Loucy (cell line): ENCODE results near the gene PAX7.

Experiments
- H2AFZ ChIP-seq: fragments of 200-600 bp; sonication (generic); 2 replicates; pipeline ENCODE4 v1.6.0; 2016; ENCODE audit warnings: antibody characterized with exemption, mild to moderate bottlenecking, low read length, moderate library complexity
- H3F3A ChIP-seq: fragments of 200-600 bp; 2 replicates; pipeline ENCODE4 v1.6.0; 2016; ENCODE audit warnings: antibody characterized with exemption, low read depth, mild to moderate bottlenecking
- H3K27me3 ChIP-seq: fragments of 200-600 bp; sonication (generic); 2 replicates; pipeline ENCODE4 v1.6.1; 2014; ENCODE audit warnings: low read length, mild to moderate bottlenecking; ENCODE audit not compliant: insufficient read depth, poor library complexity, severe bottlenecking
- H3K36me3 ChIP-seq: fragments of 200-600 bp; sonication (generic); 2 replicates; pipeline ENCODE4 v1.6.1; 2016; ENCODE audit warnings: low read length; ENCODE audit not compliant: insufficient read depth
- H3K4me1 ChIP-seq: fragments of 200-600 bp; sonication (generic); 2 replicates; pipeline ENCODE4 v1.5.1; 2014; ENCODE audit warnings: low read length, mild to moderate bottlenecking; ENCODE audit not compliant: insufficient read depth, poor library complexity, severe bottlenecking
- H3K4me2 ChIP-seq: fragments of 200-600 bp; sonication (generic); 2 replicates; pipeline ENCODE4 v1.6.0; 2014; ENCODE audit warnings: antibody characterized with exemption, low read length, low read depth, mild to moderate bottlenecking; ENCODE audit not compliant: poor library complexity, severe bottlenecking
- H3K4me3 ChIP-seq: fragments of 200-600 bp; sonication (generic); 2 replicates; pipeline ENCODE4 v1.5.1; 2014; ENCODE audit warnings: low read length, mild to moderate bottlenecking, mixed read lengths; ENCODE audit not compliant: poor library complexity, severe bottlenecking
- H3K79me2 ChIP-seq: fragments of 200-600 bp; sonication (generic); 2 replicates; pipeline ENCODE4 v1.6.1; 2014; ENCODE audit warnings: low read length; ENCODE audit not compliant: insufficient read depth
- H3K9ac ChIP-seq: fragments of 200-600 bp; sonication (generic); 2 replicates; pipeline ENCODE4 v1.6.0; 2014; ENCODE audit warnings: mild to moderate bottlenecking, low read depth, low read length, moderate library complexity; ENCODE audit not compliant: poor library complexity, severe bottlenecking
- H3K9me2 ChIP-seq: fragments of 200-600 bp; sonication (generic); replicated peaks from 2 replicates; pipeline ENCODE4 v1.6.1; 2016; ENCODE audit warnings: low read depth, low read length, mixed read lengths
- H3K9me3 ChIP-seq: fragments of 200-600 bp; sonication (generic); 2 replicates; pipeline ENCODE4 v1.6.1; 2014; ENCODE audit warnings: mild to moderate bottlenecking, antibody characterized with exemption, low read length, low read depth; ENCODE audit not compliant: insufficient read depth
- H4K20me1 ChIP-seq: fragments of 200-600 bp; sonication (generic); 2 replicates; pipeline ENCODE4 v1.6.0; 2014; ENCODE audit warnings: antibody characterized with exemption, low read length, mild to moderate bottlenecking; ENCODE audit not compliant: insufficient read depth, poor library complexity, severe bottlenecking
- EZH2phosphoT487 ChIP-seq: fragments of 200-600 bp; IDR thresholded peaks from 2 replicates; pipeline ENCODE4 v1.6.1; 2018; ENCODE audit warnings: antibody characterized with exemption, mild to moderate bottlenecking, moderate library complexity, borderline replicate concordance
- TF ChIP-seq, protein P1 (sequence below): fragments of 200-600 bp; sonication (generic); conservative IDR thresholded peaks from 2 replicates; pipeline ENCODE4 v1.5.1; 2014; ENCODE audit warnings: mild to moderate bottlenecking, antibody characterized with exemption, low read length

The PAX7 gene

DNA sequence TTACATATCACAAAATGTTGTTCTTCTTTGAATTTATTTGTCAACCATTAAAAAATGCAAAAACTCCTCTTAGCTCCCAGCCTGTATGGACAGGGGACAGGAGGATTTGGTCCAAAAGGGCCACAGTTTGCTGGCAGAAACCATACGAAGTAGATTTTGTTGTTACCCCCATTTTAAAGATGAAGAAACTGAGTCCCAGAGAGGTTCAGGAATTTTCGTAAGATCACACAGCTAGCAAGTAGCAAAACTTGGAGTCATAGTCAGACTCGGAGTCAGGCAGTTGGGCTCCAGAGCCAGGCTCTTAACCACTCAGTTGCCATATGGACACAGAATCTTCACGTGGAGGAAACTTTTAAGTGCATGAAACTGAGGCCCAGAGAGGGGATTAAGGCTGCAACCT, 137.4 kb downstream of the PAX7 start:
- no peak overlapping the region for H3K4me2 ChIP-seq
- H3K9me3 ChIP-seq: no peaks in the 10 kb centered on the region
- H3F3A ChIP-seq: no peaks in the 10 kb centered on the region
- no peak for TF ChIP-seq EZH2phosphoT487
- TF ChIP-seq, protein P1, sequence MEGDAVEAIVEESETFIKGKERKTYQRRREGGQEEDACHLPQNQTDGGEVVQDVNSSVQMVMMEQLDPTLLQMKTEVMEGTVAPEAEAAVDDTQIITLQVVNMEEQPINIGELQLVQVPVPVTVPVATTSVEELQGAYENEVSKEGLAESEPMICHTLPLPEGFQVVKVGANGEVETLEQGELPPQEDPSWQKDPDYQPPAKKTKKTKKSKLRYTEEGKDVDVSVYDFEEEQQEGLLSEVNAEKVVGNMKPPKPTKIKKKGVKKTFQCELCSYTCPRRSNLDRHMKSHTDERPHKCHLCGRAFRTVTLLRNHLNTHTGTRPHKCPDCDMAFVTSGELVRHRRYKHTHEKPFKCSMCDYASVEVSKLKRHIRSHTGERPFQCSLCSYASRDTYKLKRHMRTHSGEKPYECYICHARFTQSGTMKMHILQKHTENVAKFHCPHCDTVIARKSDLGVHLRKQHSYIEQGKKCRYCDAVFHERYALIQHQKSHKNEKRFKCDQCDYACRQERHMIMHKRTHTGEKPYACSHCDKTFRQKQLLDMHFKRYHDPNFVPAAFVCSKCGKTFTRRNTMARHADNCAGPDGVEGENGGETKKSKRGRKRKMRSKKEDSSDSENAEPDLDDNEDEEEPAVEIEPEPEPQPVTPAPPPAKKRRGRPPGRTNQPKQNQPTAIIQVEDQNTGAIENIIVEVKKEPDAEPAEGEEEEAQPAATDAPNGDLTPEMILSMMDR: no peak
- no peaks in the 10 kb centered on the region for H3K4me1 ChIP-seq
- no peak overlapping the region for H3K4me3 ChIP-seq
- H3K9ac ChIP-seq: no peak overlapping the region
- no peaks in the 10 kb centered on the region for H3K79me2 ChIP-seq
- no peaks in the 10 kb centered on the region for H3K27me3 ChIP-seq
- H4K20me1 ChIP-seq: no peaks in the 10 kb centered on the region
- H2AFZ ChIP-seq: no peak overlapping the region
- no peaks in the 10 kb centered on the region for H3K9me2 ChIP-seq
- H3K36me3 ChIP-seq: no peaks in the 10 kb centered on the region

DNA sequence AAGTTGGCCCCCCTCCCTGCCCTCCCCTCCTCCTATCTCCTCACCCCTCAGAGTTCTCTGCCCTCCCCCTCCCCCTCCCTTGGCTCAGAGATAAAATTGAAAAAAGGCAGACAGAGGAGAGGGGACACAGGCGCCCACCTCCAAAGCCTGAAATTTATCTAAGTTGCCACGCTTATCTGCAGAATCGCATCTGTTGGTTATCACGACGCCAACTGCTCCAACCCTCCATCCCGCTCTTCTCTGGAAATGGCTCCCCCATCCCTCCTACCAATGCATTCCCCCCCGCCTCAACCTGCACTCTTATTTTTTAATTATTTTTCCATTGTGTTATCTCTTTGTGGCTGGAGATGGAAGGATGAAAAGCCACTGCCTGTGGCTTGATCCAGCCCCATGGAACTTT, 138.5 kb downstream of the PAX7 start:
- TF ChIP-seq, protein P1: no peak
- TF ChIP-seq EZH2phosphoT487: no peak
- Histone ChIP-seq H3K4me1 (no peaks in the 10 kb centered on the region), H4K20me1 (no peaks in the 10 kb centered on the region), H3K9me3 (no peaks in the 10 kb centered on the region), H3K36me3 (no peaks in the 10 kb centered on the region), H3K9me2 (no peaks in the 10 kb centered on the region), H3F3A (no peaks in the 10 kb centered on the region), H2AFZ (no peak overlapping the region), H3K27me3 (no peaks in the 10 kb centered on the region), H3K4me2 (no peak overlapping the region), H3K79me2 (no peaks in the 10 kb centered on the region), H3K9ac (no peak overlapping the region), H3K4me3 (no peak overlapping the region)

DNA sequence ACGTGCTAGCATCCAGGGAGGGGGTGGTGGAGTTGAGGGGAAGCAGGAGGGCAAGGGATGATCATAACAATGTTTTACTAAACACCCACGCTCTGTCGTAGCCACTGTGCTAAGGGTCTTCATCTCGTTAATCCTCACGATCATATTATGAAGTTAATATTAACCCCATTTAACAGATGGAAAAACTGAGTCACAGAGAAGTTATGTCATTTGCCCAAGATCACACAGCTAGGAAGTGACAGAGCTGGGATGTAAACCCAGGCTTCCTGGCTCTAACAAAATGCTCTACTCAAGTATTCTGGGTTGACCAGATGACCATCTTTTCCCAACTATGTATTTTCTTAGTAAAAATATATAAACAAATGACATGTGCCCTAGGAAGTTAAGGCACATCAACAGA, 140.2 kb downstream of the PAX7 start:
- Histone ChIP-seq H2AFZ (no peak overlapping the region), H3K79me2 (no peaks in the 10 kb centered on the region), H3K4me3 (no peak overlapping the region), H3K36me3 (no peaks in the 10 kb centered on the region), H3K4me1 (no peaks in the 10 kb centered on the region), H4K20me1 (no peaks in the 10 kb centered on the region), H3K9me2 (no peaks in the 10 kb centered on the region), H3K4me2 (no peak overlapping the region), H3K27me3 (no peaks in the 10 kb centered on the region), H3F3A (no peaks in the 10 kb centered on the region), H3K9me3 (no peaks in the 10 kb centered on the region), H3K9ac (no peak overlapping the region)
- TF ChIP-seq, protein P1: no peak
- TF ChIP-seq EZH2phosphoT487: no peak
